Gastrocnemius medialis (tissue), 4 donors: ENCODE measurements around the gene ITGA3. TPM values are rescaled to one million over a fixed set of nuclear protein-coding genes. Genes with fewer than 3 reads are reported as not detected.
A peak's percentile ranks its signal among the peaks of the same experiment; 100 is the strongest.

Experiments
- ATAC-seq, 2 donors: fragments of 150-250 bp; one replicate each; pipeline ENCODE4 v1.9.1; 2016
- DNase-seq, 2 donors: peaks; one replicate each; pipeline ENCODE4 v3.0.0-alpha.2; 2019
- H3K27ac ChIP-seq, 4 donors: fragments of 200-600 bp; sonication (generic); 1 replicate in 1 of 4; 2 replicates in 3 of 4; pipeline ENCODE4 v1.5.1; 2016 to 2018; ENCODE audit warnings: mild to moderate bottlenecking in 2 of 4, moderate library complexity in 1 of 4
- H3K27me3 ChIP-seq, 3 donors: fragments of 200-600 bp; sonication (generic) in 2 of 3; 1 replicate in 1 of 3; 2 replicates in 2 of 3; pipeline versions ENCODE4 v1.5.1 to v1.6.0; 2016 to 2019; ENCODE audit warnings: mild to moderate bottlenecking in 1 of 3, moderate library complexity in 1 of 3
- H3K36me3 ChIP-seq, 2 donors: fragments of 200-600 bp; sonication (generic) in 1 of 2; one replicate each; pipeline ENCODE4 v1.5.1; 2017 to 2018
- H3K4me1 ChIP-seq, 2 donors: fragments of 200-600 bp; sonication (generic) in 1 of 2; one replicate each; pipeline ENCODE4 v1.5.1; 2016 to 2017; ENCODE audit warnings: mild to moderate bottlenecking in 2 of 2
- H3K4me3 ChIP-seq, 4 donors: fragments of 200-600 bp; sonication (generic) in 3 of 4; 1 replicate in 1 of 4; 2 replicates in 3 of 4; pipeline ENCODE4 v1.5.1; 2016 to 2019; ENCODE audit warnings: mild to moderate bottlenecking in 2 of 4
- H3K9me3 ChIP-seq, 3 donors: fragments of 200-600 bp; sonication (generic) in 2 of 3; 1 replicate in 1 of 3; 2 replicates in 2 of 3; pipeline ENCODE4 v1.5.1; 2016 to 2019
- POLR2A ChIP-seq, 2 donors: fragments of 450-650 bp; IDR thresholded peaks; one replicate each; pipeline ENCODE4 v1.6.1; 2017; ENCODE audit warnings: antibody characterized with exemption in 2 of 2, mild to moderate bottlenecking in 2 of 2, moderate library complexity in 2 of 2
- in situ Hi-C, 4 donors: fragments of 200-750 bp; cut with MboI; loops; one replicate each; pipeline versions ENCODE4 v1.15.0 to v1.8.0; 2017; ENCODE audit warnings: low sequenced_read_pairs in 4 of 4
- intact Hi-C: fragments of 100-400 bp; cut with DNase I; formaldehyde crosslinking; loops from one replicate; pipeline ENCODE4 v1.15.1; 2023; ENCODE audit warnings: low total_unique reads
- total RNA-seq, 4 donors: library from RNA; depleted of rRNA; stranded (reverse); fragments of >200 nt; gene quantifications; one replicate each; pipeline versions ENCODE4 v1.1.0 to v1.2.3, GENCODE V29; 2016
- TF ChIP-seq, protein P1 (sequence below), 5 experiments: fragments of 450-650 bp in 3 of 5; fragments of 200-600 bp in 2 of 5; sonication (generic) in 2 of 5; IDR thresholded peaks in 4 of 5; conservative IDR thresholded peaks in 1 of 5; 1 replicate in 4 of 5; 2 replicates in 1 of 5; pipeline ENCODE4 v1.5.1; 2016 to 2019; ENCODE audit warnings: antibody characterized with exemption in 5 of 5, mild to moderate bottlenecking in 3 of 5, moderate library complexity in 3 of 5

Gene ITGA3
- total RNA-seq, 4 donors from 2014 or later, result 5.1 to 25.9 (median 18.4) TPM

DNA sequence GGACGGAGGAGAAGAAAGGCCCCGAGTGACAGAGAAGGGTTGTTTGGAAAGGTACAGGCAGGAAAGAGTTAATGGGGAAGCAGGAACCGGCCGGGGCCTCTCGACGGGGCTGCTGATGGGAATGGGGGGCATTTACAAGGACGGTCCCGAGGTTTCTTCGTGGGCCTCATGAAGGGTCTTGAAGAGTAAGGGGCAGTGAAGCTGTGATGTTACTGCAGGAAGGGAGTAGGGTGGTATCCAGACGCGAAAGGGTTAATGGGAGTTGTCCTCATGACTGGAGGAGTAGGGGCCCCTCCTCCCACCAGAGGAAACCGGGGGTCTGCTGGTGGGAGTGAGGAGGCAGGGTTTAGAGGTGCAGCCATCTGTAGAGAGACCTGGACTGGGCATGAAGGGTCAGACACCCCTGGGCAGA is 39.7 kb downstream of the ITGA3 start:
- peak overlapping the region; percentile 96 to 99 (median 98) for H3K27ac ChIP-seq
- in situ Hi-C loops (no loop called here), intact Hi-C loops (loop anchor here (1.0 to 10.0 kb wide), 6 partner anchors 34 to 329 kb away; partner anchors contain the start of gene ACSF2)
- peak overlapping the region; percentile 86 to 97 (median 90) for H3K4me3 ChIP-seq
- peaks cover 49 to 54% of the 10 kb centered on the region in 2 donors for H3K4me1 ChIP-seq
- TF ChIP-seq, protein P1, sequence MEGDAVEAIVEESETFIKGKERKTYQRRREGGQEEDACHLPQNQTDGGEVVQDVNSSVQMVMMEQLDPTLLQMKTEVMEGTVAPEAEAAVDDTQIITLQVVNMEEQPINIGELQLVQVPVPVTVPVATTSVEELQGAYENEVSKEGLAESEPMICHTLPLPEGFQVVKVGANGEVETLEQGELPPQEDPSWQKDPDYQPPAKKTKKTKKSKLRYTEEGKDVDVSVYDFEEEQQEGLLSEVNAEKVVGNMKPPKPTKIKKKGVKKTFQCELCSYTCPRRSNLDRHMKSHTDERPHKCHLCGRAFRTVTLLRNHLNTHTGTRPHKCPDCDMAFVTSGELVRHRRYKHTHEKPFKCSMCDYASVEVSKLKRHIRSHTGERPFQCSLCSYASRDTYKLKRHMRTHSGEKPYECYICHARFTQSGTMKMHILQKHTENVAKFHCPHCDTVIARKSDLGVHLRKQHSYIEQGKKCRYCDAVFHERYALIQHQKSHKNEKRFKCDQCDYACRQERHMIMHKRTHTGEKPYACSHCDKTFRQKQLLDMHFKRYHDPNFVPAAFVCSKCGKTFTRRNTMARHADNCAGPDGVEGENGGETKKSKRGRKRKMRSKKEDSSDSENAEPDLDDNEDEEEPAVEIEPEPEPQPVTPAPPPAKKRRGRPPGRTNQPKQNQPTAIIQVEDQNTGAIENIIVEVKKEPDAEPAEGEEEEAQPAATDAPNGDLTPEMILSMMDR (IDR thresholded peaks at IDR 0.05 in 4 of 5, conservative IDR thresholded peaks at IDR 0.05 in 1 of 5), result no peak
- TF ChIP-seq POLR2A (IDR thresholded peaks at IDR 0.05), result no peak
- ATAC-seq (peak; percentile 4 to 8), DNase-seq (peak in 1 of 2 donors; percentile 45)
- H3K36me3 ChIP-seq, result no peaks in the 10 kb centered on the region
- no peaks in the 10 kb centered on the region for H3K9me3 ChIP-seq
- H3K27me3 ChIP-seq, result no peaks in the 10 kb centered on the region

DNA sequence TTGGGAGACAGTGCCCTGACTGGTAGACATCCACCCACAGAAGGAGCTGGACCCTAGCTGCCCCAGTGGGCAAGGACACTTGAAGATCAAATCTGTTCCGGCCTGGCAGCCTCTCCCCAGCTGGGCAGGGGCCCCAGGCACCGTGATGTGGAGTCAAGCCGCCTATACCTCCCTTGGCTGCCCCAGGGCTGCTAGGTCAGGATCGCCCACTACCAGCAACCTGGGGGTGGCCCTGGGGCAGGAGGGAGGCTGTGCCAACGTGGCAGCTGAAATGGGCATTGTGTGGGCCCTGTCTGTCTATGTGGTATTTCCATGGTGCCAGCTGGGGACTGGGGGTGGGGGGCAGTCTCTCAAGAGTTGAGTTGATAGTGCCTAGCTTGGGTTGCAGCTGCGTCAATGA is 40.2 kb downstream of the ITGA3 start:
- ATAC-seq (peak in 1 of 2 donors; percentile 2), DNase-seq (peak in 1 of 2 donors; percentile 47)
- Histone ChIP-seq H3K27me3 (no peaks in the 10 kb centered on the region), H3K4me1 (peaks cover 54 to 58% of the 10 kb centered on the region in 2 donors), H3K9me3 (no peaks in the 10 kb centered on the region), H3K36me3 (no peaks in the 10 kb centered on the region), H3K4me3 (peak overlapping the region; percentile 86 to 97 (median 90)), H3K27ac (peak overlapping the region; percentile 96 to 99 (median 98))
- in situ Hi-C loops (no loop called here), intact Hi-C loops (loop anchor here (10.0 kb wide), 2 partner anchors 199 to 329 kb away; partner anchors contain the start of gene ACSF2)
- TF ChIP-seq POLR2A (IDR thresholded peaks at IDR 0.05), result peak in 1 of 2 donors; percentile 23
- TF ChIP-seq, protein P1 (IDR thresholded peaks at IDR 0.05 in 4 of 5, conservative IDR thresholded peaks at IDR 0.05 in 1 of 5), result no peak

DNA sequence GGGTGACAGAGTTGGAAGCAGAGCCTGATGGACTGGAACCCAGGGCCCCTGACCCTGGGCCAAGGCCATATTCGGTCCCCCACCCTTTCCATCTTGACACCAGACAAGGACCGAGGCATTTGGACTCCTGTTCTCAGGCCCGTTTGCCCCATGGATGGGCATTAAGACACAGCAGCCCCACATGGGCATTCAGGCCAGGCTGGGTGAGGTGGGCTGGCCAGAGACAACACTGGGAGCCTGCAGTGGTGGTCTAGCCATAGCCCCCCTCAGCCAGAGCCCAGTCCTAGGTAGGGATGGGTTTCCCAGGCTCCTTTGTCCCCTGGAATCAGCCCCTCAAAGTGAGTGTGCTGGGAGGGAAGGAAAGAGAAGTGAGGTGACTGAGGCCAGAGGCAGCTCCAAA is 40.8 kb downstream of the ITGA3 start:
- H3K4me1 ChIP-seq, result peaks cover 61 to 65% of the 10 kb centered on the region in 2 donors
- no peaks in the 10 kb centered on the region for H3K27me3 ChIP-seq
- intact Hi-C loops (loop anchor here (10.0 kb wide), 2 partner anchors 198 to 328 kb away; partner anchors contain the start of gene ACSF2), in situ Hi-C loops (no loop called here)
- peak overlapping the region in 2 of 4 donors; percentile 86 to 97 for H3K4me3 ChIP-seq
- DNase-seq (no peak), ATAC-seq (no peak)
- H3K36me3 ChIP-seq, result no peaks in the 10 kb centered on the region
- H3K9me3 ChIP-seq, result no peaks in the 10 kb centered on the region
- H3K27ac ChIP-seq, result peak overlapping the region; percentile 96 to 99 (median 98)
- TF ChIP-seq, protein P1 (IDR thresholded peaks at IDR 0.05 in 4 of 5, conservative IDR thresholded peaks at IDR 0.05 in 1 of 5), result no peak
- no peak for TF ChIP-seq POLR2A (IDR thresholded peaks at IDR 0.05)

DNA sequence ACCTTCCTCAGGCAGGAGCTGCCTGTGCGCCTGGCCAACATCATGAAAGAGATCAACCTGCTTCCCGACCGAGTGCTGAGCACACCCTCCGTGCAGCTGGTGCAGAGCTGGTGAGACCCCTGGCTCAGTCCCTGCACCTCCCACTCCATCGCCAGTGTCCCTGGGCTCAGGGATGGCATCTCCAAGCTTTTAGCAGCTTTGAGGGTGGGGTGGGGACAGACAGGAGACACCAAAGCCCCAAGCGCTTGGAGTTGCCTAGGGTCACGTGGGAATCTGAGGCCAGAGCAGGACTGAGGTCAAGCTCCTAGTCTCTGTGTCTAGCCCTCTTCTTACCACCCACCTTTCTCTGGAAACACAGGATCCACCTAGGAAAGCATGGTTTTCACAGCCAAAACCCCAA is 41.5 kb downstream of the ITGA3 start:
- Histone ChIP-seq H3K27me3 (no peaks in the 10 kb centered on the region), H3K27ac (peak overlapping the region; percentile 96 to 99 (median 98)), H3K4me3 (peak overlapping the region in 1 of 4 donors; percentile 97), H3K36me3 (no peaks in the 10 kb centered on the region), H3K9me3 (no peaks in the 10 kb centered on the region), H3K4me1 (peaks cover 68 to 72% of the 10 kb centered on the region in 2 donors)
- intact Hi-C loops (loop anchor here (10.0 kb wide), 2 partner anchors 197 to 327 kb away; partner anchors contain the start of gene ACSF2), in situ Hi-C loops (no loop called here)
- DNase-seq (peak in 1 of 2 donors; percentile 40), ATAC-seq (no peak)
- TF ChIP-seq POLR2A (IDR thresholded peaks at IDR 0.05), result no peak

DNA sequence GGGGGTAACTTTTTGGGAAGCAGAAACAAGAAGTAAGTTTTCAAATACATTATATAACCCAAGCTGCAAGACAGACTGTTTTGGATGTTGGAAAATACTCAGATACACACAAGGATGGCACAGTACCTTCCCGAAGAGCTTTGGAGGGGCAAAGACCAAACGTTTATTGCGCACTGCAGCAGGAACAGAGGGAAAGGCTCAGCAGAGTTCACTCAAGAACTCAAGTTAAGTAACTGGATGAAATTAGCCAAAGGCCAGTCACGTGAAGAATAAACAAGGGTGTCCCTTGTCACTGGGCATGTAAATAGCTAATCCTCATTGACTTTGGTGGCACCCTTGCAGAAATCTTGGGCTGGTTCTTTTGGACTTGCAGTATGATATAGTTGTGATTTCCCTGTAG is 42.0 kb downstream of the ITGA3 start:
- TF ChIP-seq POLR2A (IDR thresholded peaks at IDR 0.05), result peak; percentile 32 to 41
- TF ChIP-seq, protein P1 (IDR thresholded peaks at IDR 0.05 in 4 of 5, conservative IDR thresholded peaks at IDR 0.05 in 1 of 5), result no peak
- DNase-seq (peak in 1 of 2 donors; percentile 50), ATAC-seq (peak in 1 of 2 donors; percentile 6)
- no peaks in the 10 kb centered on the region for H3K27me3 ChIP-seq
- no peaks in the 10 kb centered on the region for H3K9me3 ChIP-seq
- H3K36me3 ChIP-seq, result no peaks in the 10 kb centered on the region
- intact Hi-C loops, result loop anchor here (10.0 kb wide), 2 partner anchors 197 to 327 kb away; partner anchors contain the start of gene ACSF2
- H3K4me1 ChIP-seq, result peaks cover 72 to 77% of the 10 kb centered on the region in 2 donors
- peak overlapping the region; percentile 96 to 99 (median 98) for H3K27ac ChIP-seq
- in situ Hi-C loops, result no loop called here
- H3K4me3 ChIP-seq, result no peak overlapping the region
